WTC11 (cell line): ENCODE data around the gene RAB5IF. TPM values are rescaled to one million over a fixed set of nuclear protein-coding genes. Genes with fewer than 3 reads are reported as not detected.

Source experiments
- ATAC-seq: fragments of 200-7000 bp; cut with Tn5 transposase; 2 replicates; pipeline ENCODE4 v1.10.0; 2021; ENCODE audit warnings: mild to moderate bottlenecking, moderate library complexity
- CTCF ChIA-PET: fragments of 300-600 bp; sonication (Branson Sonifier 250); formaldehyde crosslinking; loops from one replicate; lab custom pipeline; 2021; ENCODE audit warnings: antibody characterized with exemption; lab: Charles Lee
- POLR2A ChIA-PET: fragments of 350-600 bp; sonication (Branson Sonifier 250); formaldehyde crosslinking; loops from one replicate; lab custom pipeline; 2021; ENCODE audit warnings: antibody characterized with exemption; lab: Charles Lee
- DNase-seq: peaks from one replicate; pipeline ENCODE4 v3.0.0; 2021; ENCODE audit warnings: low spot score
- H3K27ac Mint-ChIP-seq: 2 replicates; pipeline ENCODE4 v1.8.0; 2021; ENCODE audit warnings: mixed read lengths
- H3K27me3 Mint-ChIP-seq: 2 replicates; pipeline ENCODE4 v1.8.0; 2021; ENCODE audit warnings: low read depth, mild to moderate bottlenecking, moderate library complexity, mixed read lengths
- H3K36me3 Mint-ChIP-seq: 2 replicates; pipeline ENCODE4 v1.8.0; 2021; ENCODE audit warnings: mixed read lengths
- H3K4me1 Mint-ChIP-seq: 2 replicates; pipeline ENCODE4 v1.8.0; 2022; ENCODE audit warnings: mixed read lengths
- H3K4me3 Mint-ChIP-seq: 2 replicates; pipeline ENCODE4 v1.8.0; 2021; ENCODE audit warnings: mild to moderate bottlenecking, moderate library complexity, mixed read lengths
- H3K9me3 Mint-ChIP-seq: 2 replicates; pipeline ENCODE4 v1.8.0; 2021; ENCODE audit warnings: mixed read lengths
- ATF2 ChIP-seq: sonication (generic); formaldehyde crosslinking; IDR thresholded peaks from 2 replicates; pipeline ENCODE4 v1.8.1; 2022; ENCODE audit warnings: low read depth, missing genetic modification reagents, borderline replicate concordance
- CDX4 ChIP-seq: fragments of 250-450 bp; sonication (Bioruptor Pico); IDR thresholded peaks from 2 replicates; pipeline ENCODE4 v1.9.0; 2021; ENCODE audit warnings: moderate library complexity, mild to moderate bottlenecking, inconsistent platforms, borderline replicate concordance
- ELF4 ChIP-seq: sonication (generic); formaldehyde crosslinking; IDR thresholded peaks from 2 replicates; pipeline ENCODE4 v1.8.1; 2022; ENCODE audit warnings: low read depth, mild to moderate bottlenecking, moderate library complexity, missing genetic modification reagents
- EMX1 ChIP-seq: fragments of 250-450 bp; sonication (Bioruptor Pico); IDR thresholded peaks from 2 replicates; pipeline ENCODE4 v1.8.0; 2021; ENCODE audit warnings: mild to moderate bottlenecking
- FOXP1 ChIP-seq: sonication (generic); formaldehyde crosslinking; IDR thresholded peaks from 2 replicates; pipeline ENCODE4 v1.8.0; 2022; ENCODE audit warnings: missing genetic modification reagents, mild to moderate bottlenecking, moderate library complexity, borderline replicate concordance
- GRHL2 ChIP-seq: fragments of 250-450 bp; sonication (Bioruptor Pico); IDR thresholded peaks from 2 replicates; pipeline ENCODE4 v1.8.0; 2022; ENCODE audit warnings: mild to moderate bottlenecking, moderate library complexity; ENCODE audit not compliant: insufficient replicate concordance, severe bottlenecking
- IRF2 ChIP-seq: sonication (generic); formaldehyde crosslinking; IDR thresholded peaks from 2 replicates; pipeline ENCODE4 v1.8.0; 2022; ENCODE audit warnings: low read depth, missing genetic modification reagents, borderline replicate concordance
- JAZF1 ChIP-seq: fragments of 250-450 bp; sonication (Bioruptor Pico); IDR thresholded peaks from 2 replicates; pipeline ENCODE4 v1.9.0; 2021; ENCODE audit warnings: moderate library complexity, mild to moderate bottlenecking, inconsistent platforms
- MAX ChIP-seq: sonication (generic); formaldehyde crosslinking; IDR thresholded peaks from 2 replicates; pipeline ENCODE4 v1.8.0; 2022; ENCODE audit warnings: mild to moderate bottlenecking, missing genetic modification reagents
- NFATC4 ChIP-seq: fragments of 250-450 bp; sonication (Bioruptor Pico); IDR thresholded peaks from 2 replicates; pipeline ENCODE4 v1.9.0; 2021; ENCODE audit warnings: mild to moderate bottlenecking
- NR2C2 ChIP-seq: sonication (generic); formaldehyde crosslinking; IDR thresholded peaks from 2 replicates; pipeline ENCODE4 v1.8.0; 2022; ENCODE audit warnings: mild to moderate bottlenecking, missing genetic modification reagents
- OVOL2 ChIP-seq: fragments of 250-450 bp; sonication (Bioruptor Pico); IDR thresholded peaks from 2 replicates; pipeline ENCODE4 v1.9.0; 2021; ENCODE audit warnings: mild to moderate bottlenecking, borderline replicate concordance
- PRDM15 ChIP-seq: sonication (generic); formaldehyde crosslinking; IDR thresholded peaks from 2 replicates; pipeline ENCODE4 v1.8.0; 2022; ENCODE audit warnings: missing genetic modification reagents
- RELA ChIP-seq: sonication (generic); formaldehyde crosslinking; IDR thresholded peaks from 2 replicates; pipeline ENCODE4 v1.8.1; 2022; ENCODE audit warnings: missing genetic modification reagents, mild to moderate bottlenecking, borderline replicate concordance
- RORB ChIP-seq: fragments of 250-450 bp; sonication (Bioruptor Pico); IDR thresholded peaks from 2 replicates; pipeline ENCODE4 v1.9.0; 2021; ENCODE audit warnings: mild to moderate bottlenecking
- SMAD4 ChIP-seq: sonication (generic); formaldehyde crosslinking; IDR thresholded peaks from 2 replicates; pipeline ENCODE4 v1.8.0; 2022; ENCODE audit warnings: mild to moderate bottlenecking, missing genetic modification reagents
- SP1 ChIP-seq: sonication (generic); formaldehyde crosslinking; conservative IDR thresholded peaks from 2 replicates; pipeline ENCODE4 v1.8.1; 2022; ENCODE audit warnings: missing genetic modification reagents
- TEAD4 ChIP-seq: sonication (generic); formaldehyde crosslinking; IDR thresholded peaks from 2 replicates; pipeline ENCODE4 v1.8.0; 2022; ENCODE audit warnings: mild to moderate bottlenecking, missing genetic modification reagents
- ZBTB21 ChIP-seq: sonication (generic); formaldehyde crosslinking; IDR thresholded peaks from 2 replicates; pipeline ENCODE4 v1.8.1; 2023; ENCODE audit warnings: mild to moderate bottlenecking, missing genetic modification reagents, borderline replicate concordance
- ZNF219 ChIP-seq: sonication (generic); formaldehyde crosslinking; IDR thresholded peaks from 2 replicates; pipeline ENCODE4 v1.8.0; 2023; ENCODE audit warnings: missing genetic modification reagents, mild to moderate bottlenecking, borderline replicate concordance
- ZNF416 ChIP-seq: fragments of 250-450 bp; sonication (Bioruptor Pico); IDR thresholded peaks from 2 replicates; pipeline ENCODE4 v1.9.0; 2021; ENCODE audit warnings: mild to moderate bottlenecking, inconsistent platforms
- ZNF512 ChIP-seq: sonication (generic); formaldehyde crosslinking; IDR thresholded peaks from 2 replicates; pipeline ENCODE4 v1.8.1; 2022; ENCODE audit warnings: missing genetic modification reagents, borderline replicate concordance
- ZNF671 ChIP-seq: fragments of 250-450 bp; sonication (Bioruptor Pico); IDR thresholded peaks from 2 replicates; pipeline ENCODE4 v1.8.0; 2021; ENCODE audit warnings: mild to moderate bottlenecking
- total RNA-seq: library from RNA; stranded (reverse); gene quantifications from 3 replicates; pipeline ENCODE4 v1.2.3, GENCODE V29; 2021

RAB5IF gene
- total RNA-seq, 1 experiment from 2014 or later = 88.4 TPM

- ATAC-seq (no peak; the same call in 1 of the 2 replicates), DNase-seq (no peak)
- CTCF ChIA-PET = interaction anchor here (0.6 to 3.6 kb wide), 5 partner anchors 13 to 163 kb away, joined by 4 to 11 read pairs (median 5); partner anchors contain the start of gene DSN1
- Mint-ChIP-seq H3K4me1 (peaks cover 28% of the 10 kb centered on the region), H3K4me3 (no peak within 1 kb of the TSS), H3K27me3 (peaks cover 1% of the 10 kb centered on the region), H3K27ac (peak within 1 kb of the TSS; percentile 88), H3K9me3 (no peaks in the 10 kb centered on the region), H3K36me3 (no peaks in the 10 kb centered on the region)
- POLR2A ChIA-PET = interaction anchor here (0.6 kb wide), 1 partner anchor 19 kb away, joined by 4 read pairs; no protein-coding TSS in a partner anchor
- TF ChIP-seq ZNF219 (CRISPR knock-in tag) (no peak), TEAD4 (CRISPR knock-in tag) (no peak), ZNF512 (CRISPR knock-in tag) (no peak), PRDM15 (CRISPR knock-in tag) (no peak), IRF2 (no peak), ZNF416 (CRISPR knock-in tag) (no peak), NR2C2 (CRISPR knock-in tag) (no peak), SP1 (CRISPR knock-in tag) (no peak), MAX (no peak), RELA (CRISPR knock-in tag) (no peak), NFATC4 (CRISPR knock-in tag) (no peak)
Measured at GRCh38 chr20:36645998-36646397, 40.4 kb downstream of the RAB5IF start, which contains the start of gene SLA2. TSS of gene SLA2 (minus strand) at chr20:36646196. CDS start at chr20:36641335, 4,861 bp downstream.

GRCh38 chr20:36646678-36647077 lies 41.1 kb downstream of the RAB5IF start:
- peaks cover 28% of the 10 kb centered on the region for H3K4me1 Mint-ChIP-seq
- no peaks in the 10 kb centered on the region; the same call in 1 of the 2 replicates for H3K27me3 Mint-ChIP-seq
- ChIA-PET CTCF (interaction anchor here (1.6 to 3.6 kb wide), 3 partner anchors 14 to 127 kb away, joined by 5 to 11 read pairs (median 7); partner anchors contain the start of gene DSN1), POLR2A (no interaction called here)
- H3K9me3 Mint-ChIP-seq = no peaks in the 10 kb centered on the region
- DNase-seq (no peak), ATAC-seq (no peak)
- H3K4me3 Mint-ChIP-seq = no peak overlapping the region
- H3K36me3 Mint-ChIP-seq = no peaks in the 10 kb centered on the region
- H3K27ac Mint-ChIP-seq = peak overlapping the region; percentile 88; the same call in 1 of the 2 replicates
- no peak for TF ChIP-seq ELF4 (CRISPR knock-in tag)
- TF ChIP-seq EMX1 (CRISPR knock-in tag) = no peak
- TF ChIP-seq CDX4 (CRISPR knock-in tag) = no peak
- TF ChIP-seq SMAD4 (CRISPR knock-in tag) = no peak
- no peak for TF ChIP-seq FOXP1 (CRISPR knock-in tag)
- no peak for TF ChIP-seq GRHL2 (CRISPR knock-in tag)
- no peak for TF ChIP-seq ATF2
- no peak for TF ChIP-seq ZNF671
- TF ChIP-seq ZBTB21 (CRISPR knock-in tag) = no peak
- TF ChIP-seq RORB (CRISPR knock-in tag) = no peak
- no peak for TF ChIP-seq OVOL2
- TF ChIP-seq JAZF1 (CRISPR knock-in tag) = no peak
